A549 (cell line): ENCODE results near the gene METTL6. TPM values are rescaled to one million over a fixed set of nuclear protein-coding genes. Genes with fewer than 3 reads are reported as not detected.

Source experiments
- ATAC-seq, 2 experiments: fragments of 200-7000 bp in 1 of 2; fragments of >200 bp in 1 of 2; cut with Nextera tagmentation in 1 of 2; cut with Tn5 transposase in 1 of 2; 3 replicates each; pipeline versions ENCODE4 v1.8.0 to v1.9.1; 2018 to 2020; ENCODE audit warnings: mild to moderate bottlenecking in 1 of 2, moderate library complexity in 1 of 2
- CTCF ChIA-PET: fragments of 300-600 bp; sonication (Branson Sonifier 250); formaldehyde crosslinking; extraction: SDS; loops from one replicate; lab custom pipeline; 2021; ENCODE audit warnings: antibody characterized with exemption, inconsistent platforms; lab: Yijun Ruan, JAX
- POLR2A ChIA-PET: fragments of 350-600 bp; formaldehyde crosslinking; extraction: SDS; loops from one replicate; lab custom pipeline; 2021; ENCODE audit warnings: antibody characterized with exemption, inconsistent platforms; lab: Yijun Ruan, JAX
- DNase-seq, 2 experiments: peaks; one replicate each; pipeline versions ENCODE4 v3.0.0 to v3.0.0-alpha.2; 2011 to 2016; ENCODE audit warnings: low read depth in 1 of 2, low spot score in 1 of 2
- FAIRE-seq: peaks from 2 replicates; lab custom pipeline; 2011; peaks lifted over from hg19 to GRCh38; lab: Jason Lieb, UNC
- H3K27ac ChIP-seq, 2 experiments: fragments of >200 bp; sonication (Bioruptor Twin); formaldehyde crosslinking; 3 replicates each; pipeline ENCODE4 v1.5.1; 2016 to 2017
- H3K4me1 ChIP-seq: fragments of >200 bp; sonication (Bioruptor Twin); formaldehyde crosslinking; 3 replicates; pipeline ENCODE4 v1.6.1; 2016
- H3K4me2 ChIP-seq: fragments of >200 bp; sonication (Bioruptor Twin); formaldehyde crosslinking; 3 replicates; pipeline ENCODE4 v1.6.1; 2016
- H3K4me3 ChIP-seq: fragments of >200 bp; sonication (Bioruptor Twin); formaldehyde crosslinking; 3 replicates; pipeline ENCODE4 v1.5.1; 2016
- H3K9me3 ChIP-seq: fragments of >200 bp; sonication (Bioruptor Twin); formaldehyde crosslinking; 3 replicates; pipeline ENCODE4 v1.6.1; 2016
- BCL3 ChIP-seq: fragments of >200 bp; sonication (Bioruptor Twin); formaldehyde crosslinking; IDR thresholded peaks from 3 replicates; pipeline ENCODE4 v1.6.1; 2016
- BHLHE40 ChIP-seq: IDR thresholded peaks from 2 replicates; pipeline ENCODE4 v1.6.1; 2012; ENCODE audit warnings: low read depth, low read length, inconsistent platforms
- CEBPB ChIP-seq, 2 experiments: fragments of >200 bp in 1 of 2; sonication (Bioruptor Twin) in 1 of 2; formaldehyde crosslinking in 1 of 2; IDR thresholded peaks; 2 replicates each; pipeline ENCODE4 v1.6.1; 2012 to 2016
- EHF ChIP-seq: fragments of 250-450 bp; sonication (Bioruptor Pico); IDR thresholded peaks from 2 replicates; pipeline ENCODE4 v1.5.0; 2020; ENCODE audit warnings: mild to moderate bottlenecking
- EHMT2 ChIP-seq: fragments of 200-600 bp; sonication (generic); IDR thresholded peaks from 2 replicates; pipeline ENCODE4 v1.6.1; 2016; ENCODE audit warnings: antibody characterized with exemption, low read depth, mild to moderate bottlenecking, moderate library complexity
- EP300 ChIP-seq, 2 experiments: fragments of >200 bp; sonication (Bioruptor Twin); formaldehyde crosslinking; IDR thresholded peaks; 2 replicates in 1 of 2; 3 replicates in 1 of 2; pipeline ENCODE4 v1.6.1; 2016 to 2017
- FOSB ChIP-seq: fragments of 250-450 bp; sonication (Bioruptor Pico); IDR thresholded peaks from 2 replicates; pipeline ENCODE4 v1.5.0; 2020; ENCODE audit warnings: mild to moderate bottlenecking, moderate library complexity
- FOXS1 ChIP-seq: fragments of 250-450 bp; sonication (Bioruptor Pico); IDR thresholded peaks from 2 replicates; pipeline ENCODE4 v1.5.0; 2020; ENCODE audit warnings: mild to moderate bottlenecking, moderate library complexity
- HDAC2 ChIP-seq: fragments of 200-600 bp; sonication (generic); IDR thresholded peaks from 2 replicates; pipeline ENCODE4 v1.6.1; 2016
- HOXB5 ChIP-seq: fragments of 250-450 bp; sonication (Bioruptor Pico); IDR thresholded peaks from 2 replicates; pipeline ENCODE4 v1.5.0; 2020; ENCODE audit warnings: mild to moderate bottlenecking, moderate library complexity
- MAX ChIP-seq: IDR thresholded peaks from 2 replicates; pipeline ENCODE4 v1.6.1; 2012
- RAD21 ChIP-seq, 2 experiments: fragments of >200 bp in 1 of 2; sonication (Bioruptor Twin) in 1 of 2; formaldehyde crosslinking in 1 of 2; IDR thresholded peaks in 1 of 2; conservative IDR thresholded peaks in 1 of 2; 2 replicates in 1 of 2; 3 replicates in 1 of 2; pipeline ENCODE4 v1.6.1; 2012 to 2018; ENCODE audit warnings: inconsistent platforms in 1 of 2
- RARB ChIP-seq: fragments of 250-450 bp; sonication (Bioruptor Pico); IDR thresholded peaks from 2 replicates; pipeline ENCODE4 v1.8.0; 2021; ENCODE audit warnings: mild to moderate bottlenecking, moderate library complexity
- RCOR1 ChIP-seq: fragments of 150-350 bp; IDR thresholded peaks from 2 replicates; pipeline ENCODE4 v1.6.1; 2014; ENCODE audit warnings: antibody characterized with exemption, low read length, low read depth
- RFX5 ChIP-seq: fragments of 450-650 bp; IDR thresholded peaks from 2 replicates; pipeline ENCODE4 v1.7.1; 2014; ENCODE audit warnings: antibody characterized with exemption, mild to moderate bottlenecking, moderate library complexity
- SMC3 ChIP-seq: fragments of >200 bp; sonication (Bioruptor Twin); formaldehyde crosslinking; IDR thresholded peaks from 3 replicates; pipeline ENCODE4 v1.6.1; 2018; ENCODE audit warnings: inconsistent platforms
- TFCP2L1 ChIP-seq: fragments of 250-450 bp; sonication (Bioruptor Pico); IDR thresholded peaks from 2 replicates; pipeline ENCODE4 v1.5.0; 2021; ENCODE audit warnings: mild to moderate bottlenecking
- USF2 ChIP-seq: fragments of 450-650 bp; IDR thresholded peaks from 2 replicates; pipeline ENCODE4 v1.6.1; 2014; ENCODE audit warnings: antibody characterized with exemption
- ZFP36 ChIP-seq: fragments of 450-650 bp; IDR thresholded peaks from 2 replicates; pipeline ENCODE4 v1.6.1; 2014; ENCODE audit warnings: borderline replicate concordance; ENCODE audit not compliant: partially characterized antibody
- WGBS: methylation state at CpG from one replicate; pipeline ENCODE4 v1.1.6; 2017; ENCODE audit errors: missing lambda C conversion rate; 5-methylcytosine and 5-hydroxymethylcytosine counted together
- polyA plus RNA-seq, 4 experiments: library from polyadenylated mRNA; depleted of rRNA in 3 of 4; stranded (reverse); fragments of >200 nt; fragmentation: RNase III in 1 of 4; extraction: RNeasy Plus Mini Kit Qiagen cat#74134 plus additional on column Dnase treatment in 1 of 4; gene quantifications; 2 replicates in 3 of 4; 3 replicates in 1 of 4; pipeline ENCODE4 v1.2.3, GENCODE V29; 2011 to 2017
- TF ChIP-seq, protein P1 (sequence below): fragments of 200-600 bp; sonication (generic); IDR thresholded peaks from 2 replicates; pipeline ENCODE4 v1.6.1; 2016; ENCODE audit warnings: antibody characterized with exemption, mild to moderate bottlenecking, moderate library complexity

The METTL6 gene
- polyA plus RNA-seq, 2 of the 4 experiments (the other 2 are of a cell fraction) = 29.6 to 42.7 TPM

GRCh38 chr3:15434756-15435155 lies 7.4 kb upstream of the METTL6 start:
- DNase-seq (no peak), ATAC-seq (no peak), FAIRE-seq (no peak)
- H3K27ac ChIP-seq = no peak overlapping the region
- no peak overlapping the region for H3K4me2 ChIP-seq
- CTCF ChIA-PET = interaction anchor here (0.5 to 1.6 kb wide), 4 partner anchors 29 to 327 kb away, joined by 3 to 5 read pairs (median 4); no protein-coding TSS in a partner anchor
- TF ChIP-seq HOXB5 (CRISPR knock-in tag) (no peak), EHMT2 (no peak), RCOR1 (no peak), RAD21 (conservative IDR thresholded peaks at IDR 0.05 in 1 of 2, IDR thresholded peaks at IDR 0.05 in 1 of 2) (no peak)
- TF ChIP-seq, protein P1, sequence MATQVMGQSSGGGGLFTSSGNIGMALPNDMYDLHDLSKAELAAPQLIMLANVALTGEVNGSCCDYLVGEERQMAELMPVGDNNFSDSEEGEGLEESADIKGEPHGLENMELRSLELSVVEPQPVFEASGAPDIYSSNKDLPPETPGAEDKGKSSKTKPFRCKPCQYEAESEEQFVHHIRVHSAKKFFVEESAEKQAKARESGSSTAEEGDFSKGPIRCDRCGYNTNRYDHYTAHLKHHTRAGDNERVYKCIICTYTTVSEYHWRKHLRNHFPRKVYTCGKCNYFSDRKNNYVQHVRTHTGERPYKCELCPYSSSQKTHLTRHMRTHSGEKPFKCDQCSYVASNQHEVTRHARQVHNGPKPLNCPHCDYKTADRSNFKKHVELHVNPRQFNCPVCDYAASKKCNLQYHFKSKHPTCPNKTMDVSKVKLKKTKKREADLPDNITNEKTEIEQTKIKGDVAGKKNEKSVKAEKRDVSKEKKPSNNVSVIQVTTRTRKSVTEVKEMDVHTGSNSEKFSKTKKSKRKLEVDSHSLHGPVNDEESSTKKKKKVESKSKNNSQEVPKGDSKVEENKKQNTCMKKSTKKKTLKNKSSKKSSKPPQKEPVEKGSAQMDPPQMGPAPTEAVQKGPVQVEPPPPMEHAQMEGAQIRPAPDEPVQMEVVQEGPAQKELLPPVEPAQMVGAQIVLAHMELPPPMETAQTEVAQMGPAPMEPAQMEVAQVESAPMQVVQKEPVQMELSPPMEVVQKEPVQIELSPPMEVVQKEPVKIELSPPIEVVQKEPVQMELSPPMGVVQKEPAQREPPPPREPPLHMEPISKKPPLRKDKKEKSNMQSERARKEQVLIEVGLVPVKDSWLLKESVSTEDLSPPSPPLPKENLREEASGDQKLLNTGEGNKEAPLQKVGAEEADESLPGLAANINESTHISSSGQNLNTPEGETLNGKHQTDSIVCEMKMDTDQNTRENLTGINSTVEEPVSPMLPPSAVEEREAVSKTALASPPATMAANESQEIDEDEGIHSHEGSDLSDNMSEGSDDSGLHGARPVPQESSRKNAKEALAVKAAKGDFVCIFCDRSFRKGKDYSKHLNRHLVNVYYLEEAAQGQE = peak; percentile 72
- no peak overlapping the region for H3K4me3 ChIP-seq
- 0 out of 3 replicates have a peak, but pooled peaks cover 1% of the 10 kb centered on the region for H3K4me1 ChIP-seq
- no peaks in the 10 kb centered on the region for H3K9me3 ChIP-seq
- POLR2A ChIA-PET = no interaction called here
- whole genome bisulfite sequencing = 94% methylated on average over 4 of the region's 4 CpGs

GRCh38 chr3:15433531-15433930 lies 6.2 kb upstream of the METTL6 start:
- 94% methylated on average over 1 of the region's 1 CpG for WGBS

DNA sequence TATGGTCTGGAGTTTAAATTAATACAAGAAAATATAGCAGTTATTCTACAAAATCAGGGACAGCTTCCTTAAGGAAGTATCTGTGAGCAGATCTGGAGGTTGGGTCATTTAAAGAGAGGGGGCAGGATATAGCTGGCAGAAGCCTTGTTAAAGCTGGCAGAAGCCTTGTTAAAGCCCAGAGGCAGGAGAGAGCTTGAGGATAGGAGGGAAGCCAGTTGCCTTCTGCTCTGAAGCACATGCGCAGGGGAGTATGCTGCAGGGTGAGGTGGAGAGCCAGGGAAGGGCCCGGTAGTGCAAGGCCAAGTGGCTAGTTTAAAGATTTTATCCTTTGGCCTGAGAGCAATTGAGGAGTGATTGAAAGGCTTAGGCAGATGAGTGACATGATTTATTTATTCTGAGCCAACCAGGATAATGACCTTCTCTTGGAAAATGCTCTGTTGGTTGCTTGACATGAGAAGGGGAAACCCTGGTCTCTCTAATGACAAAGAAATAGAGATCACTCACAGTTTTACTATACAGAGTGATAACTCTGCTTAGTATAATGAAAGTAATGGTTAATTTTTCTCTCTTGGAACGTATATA lies 4.0 kb upstream of the METTL6 start:
- TF ChIP-seq CEBPB (IDR thresholded peaks at IDR 0.05) = no peak
- no peak for TF ChIP-seq RARB (CRISPR knock-in tag)
- TF ChIP-seq TFCP2L1 (CRISPR knock-in tag) = no peak
- TF ChIP-seq USF2 = no peak
- Histone ChIP-seq H3K27ac (no peak overlapping the region), H3K9me3 (no peaks in the 10 kb centered on the region), H3K4me3 (no peak overlapping the region), H3K4me2 (no peak overlapping the region), H3K4me1 (peaks cover 17% of the 10 kb centered on the region; the same call in 2 of the 3 replicates)
- ChIA-PET CTCF (interaction anchor here (1.2 kb wide), 1 partner anchor 126 kb away, joined by 3 read pairs; no protein-coding TSS in a partner anchor), POLR2A (interaction anchor here (1.3 kb wide), 1 partner anchor 170 kb away, joined by 4 read pairs; the partner anchor contains the start of genes BTD and HACL1)
- ATAC-seq (no peak), DNase-seq (no peak), FAIRE-seq (no peak)
- whole genome bisulfite sequencing = 81% methylated on average over 3 of the region's 3 CpGs

More at GRCh38 chr3:15433531-15433930, 6.2 kb upstream of the METTL6 start:
- no peak overlapping the region for H3K27ac ChIP-seq
- no peak for ATAC-seq
- DNase-seq = no peak
- ChIA-PET CTCF (interaction anchor here (1.4 to 1.6 kb wide), 2 partner anchors 11 to 28 kb away, joined by 3 to 4 read pairs; no protein-coding TSS in a partner anchor), POLR2A (no interaction called here)
- FAIRE-seq = no peak
- no peaks in the 10 kb centered on the region for H3K9me3 ChIP-seq
- TF ChIP-seq RFX5 = no peak
- no peak for TF ChIP-seq SMC3
- no peak for TF ChIP-seq BCL3
- TF ChIP-seq EP300 (IDR thresholded peaks at IDR 0.05) = no peak
- no peak for TF ChIP-seq MAX
- TF ChIP-seq BHLHE40 = no peak
- no peak for TF ChIP-seq FOSB (CRISPR knock-in tag)
- TF ChIP-seq HDAC2 = no peak
- no peak for TF ChIP-seq FOXS1
- no peak for TF ChIP-seq ZFP36
- TF ChIP-seq EHF (CRISPR knock-in tag) = no peak
- no peak overlapping the region for H3K4me3 ChIP-seq
- H3K4me2 ChIP-seq = no peak overlapping the region
- peaks cover 13% of the 10 kb centered on the region; the same call in 2 of the 3 replicates for H3K4me1 ChIP-seq
